MM.1S (cell line): ENCODE measurements around the gene KCNQ1.

Experiments used
- DNase-seq: peaks from one replicate; pipeline ENCODE4 v3.0.0-alpha.2; 2015
- H2AFZ ChIP-seq: fragments of 300-600 bp; sonication (generic); 2 replicates; pipeline ENCODE4 v1.6.0; 2016; ENCODE audit warnings: antibody characterized with exemption, low read length
- H3F3A ChIP-seq: fragments of 300-600 bp; sonication (generic); 2 replicates; pipeline ENCODE4 v1.6.1; 2016; ENCODE audit warnings: mild to moderate bottlenecking, antibody characterized with exemption, low read length, moderate library complexity, mixed read lengths; ENCODE audit not compliant: insufficient read depth
- H3K27ac ChIP-seq: fragments of 300-600 bp; sonication (generic); 2 replicates; pipeline ENCODE4 v1.5.1; 2016; ENCODE audit warnings: mild to moderate bottlenecking, low read length
- H3K27me3 ChIP-seq: fragments of 300-600 bp; sonication (generic); replicated peaks from 2 replicates; pipeline ENCODE4 v1.6.0; 2016; ENCODE audit warnings: low read length; ENCODE audit not compliant: insufficient read depth
- H3K36me3 ChIP-seq: fragments of 300-600 bp; sonication (generic); replicated peaks from 2 replicates; pipeline ENCODE4 v1.6.1; 2016; ENCODE audit warnings: mild to moderate bottlenecking, low read length, mixed read lengths; ENCODE audit not compliant: insufficient read depth
- H3K4me1 ChIP-seq: fragments of 300-600 bp; sonication (generic); 2 replicates; pipeline ENCODE4 v1.6.1; 2016; ENCODE audit warnings: low read length, mixed read lengths
- H3K4me2 ChIP-seq: fragments of 300-600 bp; sonication (generic); 2 replicates; pipeline ENCODE4 v1.6.0; 2016; ENCODE audit warnings: low read depth, low read length
- H3K4me3 ChIP-seq: fragments of 300-600 bp; sonication (generic); 2 replicates; pipeline ENCODE4 v1.5.1; 2016; ENCODE audit warnings: low read length, mixed read lengths
- H3K79me2 ChIP-seq: fragments of 300-600 bp; sonication (generic); 2 replicates; pipeline ENCODE4 v1.6.1; 2016; ENCODE audit warnings: mixed run types, low read length, mixed read lengths
- H3K9ac ChIP-seq: fragments of 300-600 bp; sonication (generic); 2 replicates; pipeline ENCODE4 v1.6.1; 2016; ENCODE audit warnings: low read length, mixed read lengths
- H3K9me2 ChIP-seq: fragments of 300-600 bp; sonication (generic); replicated peaks from 2 replicates; pipeline ENCODE4 v1.6.1; 2016; ENCODE audit warnings: mild to moderate bottlenecking, low read length, mixed read lengths; ENCODE audit not compliant: insufficient read depth
- H3K9me3 ChIP-seq: fragments of 300-600 bp; sonication (generic); replicated peaks from 2 replicates; pipeline ENCODE4 v1.6.1; 2016; ENCODE audit warnings: mild to moderate bottlenecking, low read length, mixed read lengths; ENCODE audit not compliant: insufficient read depth
- H4K20me1 ChIP-seq: fragments of 300-600 bp; sonication (generic); 2 replicates; pipeline ENCODE4 v1.6.1; 2016; ENCODE audit warnings: mild to moderate bottlenecking, low read length, moderate library complexity, mixed read lengths; ENCODE audit not compliant: insufficient read depth
- CTCF ChIP-seq: fragments of 300-600 bp; sonication (generic); IDR thresholded peaks from 2 replicates; pipeline ENCODE4 v1.5.1; 2016; ENCODE audit warnings: antibody characterized with exemption, low read length, mixed read lengths
- EZH2 ChIP-seq: fragments of 300-600 bp; sonication (generic); optimal IDR thresholded peaks from 2 replicates; pipeline ENCODE3; 2017; ENCODE audit warnings: low read depth, mild to moderate bottlenecking, antibody characterized with exemption, low read length, mixed read lengths
- EZH2phosphoT487 ChIP-seq: fragments of 300-600 bp; sonication (generic); IDR thresholded peaks from 2 replicates; pipeline ENCODE4 v1.6.1; 2018; ENCODE audit warnings: antibody characterized with exemption, low read length

KCNQ1 gene

GRCh38 chr11:2542406-2542805 is 97.6 kb downstream of the KCNQ1 start:
- Histone ChIP-seq H3K9me2 (no peaks in the 10 kb centered on the region), H2AFZ (no peak overlapping the region), H3K27ac (no peak overlapping the region), H3K27me3 (no peaks in the 10 kb centered on the region), H3K4me1 (no peaks in the 10 kb centered on the region), H3K9me3 (no peaks in the 10 kb centered on the region), H3K79me2 (0 out of 2 replicates have a peak, but pooled peaks cover 9% of the 10 kb centered on the region), H3K4me3 (no peak overlapping the region), H4K20me1 (no peaks in the 10 kb centered on the region), H3K9ac (no peak overlapping the region), H3K36me3 (no peaks in the 10 kb centered on the region), H3K4me2 (no peak overlapping the region), H3F3A (no peaks in the 10 kb centered on the region)
- DNase-seq: no peak
- TF ChIP-seq EZH2 (no peak), EZH2phosphoT487 (no peak)

GRCh38 chr11:2547806-2548205 is 103.0 kb downstream of the KCNQ1 start:
- TF ChIP-seq EZH2phosphoT487 (no peak), CTCF (no peak), EZH2 (no peak)
- no peak overlapping the region for H3K4me2 ChIP-seq
- H2AFZ ChIP-seq: no peak overlapping the region
- H3K4me3 ChIP-seq: no peak overlapping the region
- H4K20me1 ChIP-seq: no peaks in the 10 kb centered on the region
- no peaks in the 10 kb centered on the region for H3K36me3 ChIP-seq
- H3K9ac ChIP-seq: no peak overlapping the region
- no peaks in the 10 kb centered on the region for H3K9me2 ChIP-seq
- H3K27me3 ChIP-seq: no peaks in the 10 kb centered on the region
- peaks cover 19% of the 10 kb centered on the region; the same call in 1 of the 2 replicates for H3K79me2 ChIP-seq
- DNase-seq: no peak
- no peaks in the 10 kb centered on the region for H3F3A ChIP-seq
- no peaks in the 10 kb centered on the region for H3K4me1 ChIP-seq
- H3K27ac ChIP-seq: no peak overlapping the region
- H3K9me3 ChIP-seq: no peaks in the 10 kb centered on the region

GRCh38 chr11:2548596-2548995 is 103.8 kb downstream of the KCNQ1 start:
- no peaks in the 10 kb centered on the region for H3K9me2 ChIP-seq
- peaks cover 19% of the 10 kb centered on the region; the same call in 1 of the 2 replicates for H3K79me2 ChIP-seq
- no peaks in the 10 kb centered on the region for H4K20me1 ChIP-seq
- H3F3A ChIP-seq: no peaks in the 10 kb centered on the region
- no peaks in the 10 kb centered on the region for H3K9me3 ChIP-seq
- no peak overlapping the region for H3K4me3 ChIP-seq
- no peaks in the 10 kb centered on the region for H3K4me1 ChIP-seq
- no peak overlapping the region for H3K9ac ChIP-seq
- no peak overlapping the region for H3K4me2 ChIP-seq
- H3K36me3 ChIP-seq: no peaks in the 10 kb centered on the region
- no peak overlapping the region for H2AFZ ChIP-seq
- H3K27me3 ChIP-seq: no peaks in the 10 kb centered on the region
- TF ChIP-seq EZH2: no peak
- TF ChIP-seq EZH2phosphoT487: no peak
- no peak for TF ChIP-seq CTCF
- DNase-seq: no peak
- no peak overlapping the region for H3K27ac ChIP-seq

- no peak for DNase-seq
- no peak for TF ChIP-seq CTCF
- TF ChIP-seq EZH2: no peak
- TF ChIP-seq EZH2phosphoT487: no peak
- no peaks in the 10 kb centered on the region for H3K27me3 ChIP-seq
- H3K27ac ChIP-seq: no peak overlapping the region
- H4K20me1 ChIP-seq: no peaks in the 10 kb centered on the region
- no peak overlapping the region for H3K9ac ChIP-seq
- H2AFZ ChIP-seq: no peak overlapping the region
- H3K4me3 ChIP-seq: no peak overlapping the region
- H3K9me2 ChIP-seq: no peaks in the 10 kb centered on the region
- H3K4me2 ChIP-seq: no peak overlapping the region
- H3K36me3 ChIP-seq: no peaks in the 10 kb centered on the region
- H3K79me2 ChIP-seq: peaks cover 19% of the 10 kb centered on the region; the same call in 1 of the 2 replicates
- H3K4me1 ChIP-seq: no peaks in the 10 kb centered on the region
- H3K9me3 ChIP-seq: no peaks in the 10 kb centered on the region
- H3F3A ChIP-seq: no peaks in the 10 kb centered on the region
Observed at GRCh38 chr11:2549080-2549479, 104.3 kb downstream of the KCNQ1 start.
